EL (cell line): ENCODE results near the gene TTC13.

Experiments used
- DNase-seq: peaks from one replicate; pipeline ENCODE4 v3.0.0-alpha.2; 2016

The TTC13 gene

GRCh38 chr1:230867903-230868735 lies 110.5 kb downstream of the TTC13 start, which contains the start of gene C1orf198:
Gene C1orf198, minus strand, starts transcription at chr1:230868521. Its CDS starts 9 bp downstream, at chr1:230868512.
- peak; percentile 65 for DNase-seq

GRCh38 chr1:230867101-230867902 lies 111.4 kb downstream of the TTC13 start:
- peak; percentile 32 for DNase-seq

GRCh38 chr1:230866171-230867070 lies 112.2 kb downstream of the TTC13 start:
- DNase-seq, result peak; percentile 47

GRCh38 chr1:230865062-230865817 lies 113.4 kb downstream of the TTC13 start:
- no peak for DNase-seq

- no peak for DNase-seq
Observed at GRCh38 chr1:230864441-230864840, 114.2 kb downstream of the TTC13 start.

- no peak for DNase-seq
Observed at GRCh38 chr1:230863449-230863848, 115.2 kb downstream of the TTC13 start.

GRCh38 chr1:230861970-230862595 lies 116.6 kb downstream of the TTC13 start:
- no peak for DNase-seq

GRCh38 chr1:230861489-230861888 lies 117.2 kb downstream of the TTC13 start:
- no peak for DNase-seq

GRCh38 chr1:230860617-230861384 lies 117.9 kb downstream of the TTC13 start:
- no peak for DNase-seq

GRCh38 chr1:230858918-230859729 lies 119.5 kb downstream of the TTC13 start:
- peak; percentile 89 for DNase-seq

GRCh38 chr1:230858236-230858820 lies 120.3 kb downstream of the TTC13 start:
- DNase-seq, result no peak

GRCh38 chr1:230857822-230858221 lies 120.8 kb downstream of the TTC13 start:
- DNase-seq, result peak; percentile 74

GRCh38 chr1:230857077-230857476 lies 121.6 kb downstream of the TTC13 start:
- DNase-seq, result peak; percentile 79
